Tibial nerve (tissue), 3 donors: Measurements from ENCODE around the gene KREMEN1.

ENCODE experiments used
- CTCF ChIP-seq, 5 experiments: fragments of 200-600 bp in 3 of 5; fragments of 450-650 bp in 2 of 5; sonication (generic) in 3 of 5; IDR thresholded peaks; one replicate each; pipeline ENCODE4 v1.5.1; 2016 to 2019; ENCODE audit warnings: antibody characterized with exemption in 5 of 5, mild to moderate bottlenecking in 3 of 5, moderate library complexity in 2 of 5
- POLR2A ChIP-seq, 2 donors: fragments of 450-650 bp; IDR thresholded peaks; one replicate each; pipeline ENCODE4 v1.6.1; 2017; ENCODE audit warnings: antibody characterized with exemption in 2 of 2, mild to moderate bottlenecking in 2 of 2, moderate library complexity in 2 of 2

- TF ChIP-seq CTCF (IDR thresholded peaks at IDR 0.05): no peak
- no peak for TF ChIP-seq POLR2A (IDR thresholded peaks at IDR 0.05)
Observed at GRCh38 chr22:29116397-29117123, 43.7 kb downstream of the KREMEN1 start.
